ENCODE data around the gene LNP1.
"Not testable (repeated sequence)": the region's sequence is repeated elsewhere in the genome, so short reads cannot be mapped to it uniquely, and the experiment has no call there.

Gene LNP1

GRCh38 chr3:100429187-100429716, 27.9 kb downstream of the LNP1 start:
- no peaks in the 10 kb centered on the region for H3K9me3 Mint-ChIP-seq
- H3K4me1 Mint-ChIP-seq (ENCODE audit: low read depth) = no peaks in the 10 kb centered on the region
- H3K36me3 Mint-ChIP-seq (ENCODE audit: low read depth) = no peaks in the 10 kb centered on the region
- no peak overlapping the region for H3K4me3 Mint-ChIP-seq
- peaks cover 3% of the 10 kb centered on the region for H3K27me3 Mint-ChIP-seq (ENCODE audit: low read depth)
- no peak for DNase-seq (ENCODE audit: low spot score)
- H3K27ac Mint-ChIP-seq = no peak overlapping the region

DNA sequence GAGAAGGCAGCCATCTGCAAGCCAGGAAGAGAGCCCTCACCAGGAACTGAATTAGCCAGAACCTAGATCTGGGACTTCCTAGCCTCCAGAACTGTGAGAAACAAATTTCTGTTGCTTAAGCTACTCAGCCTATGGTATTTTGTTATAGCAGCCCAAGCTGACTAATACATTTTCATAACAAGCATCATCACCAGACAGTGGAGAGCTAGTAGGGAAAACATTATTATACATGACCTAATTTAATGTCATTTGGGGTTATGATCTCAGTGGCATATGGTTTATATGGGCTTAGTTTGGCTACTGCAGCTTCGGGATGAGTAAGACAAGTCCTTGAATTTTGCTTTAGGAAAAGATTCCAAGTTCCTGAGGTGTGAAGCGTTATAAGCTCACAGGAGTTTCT, 35.6 kb downstream of the LNP1 start:
- Mint-ChIP-seq H3K4me1 (ENCODE audit: low read depth) (peaks cover 6% of the 10 kb centered on the region), H3K27me3 (ENCODE audit: low read depth) (no peaks in the 10 kb centered on the region), H3K4me3 (no peak overlapping the region), H3K9me3 (peaks cover 4% of the 10 kb centered on the region), H3K36me3 (ENCODE audit: low read depth) (no peaks in the 10 kb centered on the region), H3K27ac (no peak overlapping the region)
- DNase-seq (ENCODE audit: low spot score) = no peak

GRCh38 chr3:100437721-100438622, 36.6 kb downstream of the LNP1 start:
- peaks cover 6% of the 10 kb centered on the region for H3K4me1 Mint-ChIP-seq (ENCODE audit: low read depth)
- H3K4me3 Mint-ChIP-seq = no peak overlapping the region
- no peak for DNase-seq (ENCODE audit: low spot score)
- H3K27me3 Mint-ChIP-seq (ENCODE audit: low read depth) = no peaks in the 10 kb centered on the region
- no peaks in the 10 kb centered on the region for H3K36me3 Mint-ChIP-seq (ENCODE audit: low read depth)
- no peak overlapping the region for H3K27ac Mint-ChIP-seq
- peaks cover 4% of the 10 kb centered on the region for H3K9me3 Mint-ChIP-seq

- Mint-ChIP-seq H3K4me1 (ENCODE audit: low read depth) (peaks cover 6% of the 10 kb centered on the region), H3K9me3 (peaks cover 4% of the 10 kb centered on the region), H3K27ac (no peak overlapping the region), H3K36me3 (ENCODE audit: low read depth) (no peaks in the 10 kb centered on the region), H3K4me3 (no peak overlapping the region), H3K27me3 (ENCODE audit: low read depth) (no peaks in the 10 kb centered on the region)
- no peak for DNase-seq (ENCODE audit: low spot score)
These were observed 37.3 kb downstream of the LNP1 start for GRCh38 chr3:100438623-100438974.

- Mint-ChIP-seq H3K4me1 (ENCODE audit: low read depth) (peaks cover 6% of the 10 kb centered on the region), H3K27me3 (ENCODE audit: low read depth) (no peaks in the 10 kb centered on the region), H3K9me3 (peaks cover 4% of the 10 kb centered on the region), H3K27ac (no peak overlapping the region), H3K36me3 (ENCODE audit: low read depth) (no peaks in the 10 kb centered on the region), H3K4me3 (no peak overlapping the region)
- no peak for DNase-seq (ENCODE audit: low spot score)
These were observed 39.6 kb downstream of the LNP1 start for GRCh38 chr3:100440895-100441294.

- Mint-ChIP-seq H3K4me1 (ENCODE audit: low read depth) (peaks cover 6% of the 10 kb centered on the region), H3K27ac (no peak overlapping the region), H3K27me3 (ENCODE audit: low read depth) (no peaks in the 10 kb centered on the region), H3K9me3 (peaks cover 19% of the 10 kb centered on the region), H3K36me3 (ENCODE audit: low read depth) (no peaks in the 10 kb centered on the region), H3K4me3 (no peak overlapping the region)
- DNase-seq (ENCODE audit: low spot score) = no peak
These were observed 42.4 kb downstream of the LNP1 start for GRCh38 chr3:100443690-100444089.

DNA sequence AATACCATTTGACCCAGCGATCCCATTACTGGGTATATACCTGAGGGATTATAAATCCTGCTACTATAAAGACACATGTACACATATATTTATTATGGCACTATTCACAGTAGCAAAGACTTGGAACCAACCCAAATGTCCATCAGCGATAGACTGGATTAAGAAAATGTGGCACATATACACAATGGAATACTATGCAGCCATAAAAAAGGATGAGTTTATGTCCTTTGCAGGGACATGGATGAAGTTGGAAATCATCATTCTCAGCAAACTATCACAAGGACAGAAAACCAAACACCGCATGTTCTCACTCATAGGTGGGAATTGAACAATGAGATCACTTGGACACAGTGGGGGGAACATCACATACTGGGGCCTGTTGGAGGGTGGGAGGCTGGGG, 45.7 kb downstream of the LNP1 start:
- H3K9me3 Mint-ChIP-seq = peaks cover 19% of the 10 kb centered on the region
- H3K36me3 Mint-ChIP-seq (ENCODE audit: low read depth); H3K27ac Mint-ChIP-seq; DNase-seq (ENCODE audit: low spot score); H3K4me1 Mint-ChIP-seq (ENCODE audit: low read depth); H3K27me3 Mint-ChIP-seq (ENCODE audit: low read depth); H3K4me3 Mint-ChIP-seq: not testable (repeated sequence)

DNA sequence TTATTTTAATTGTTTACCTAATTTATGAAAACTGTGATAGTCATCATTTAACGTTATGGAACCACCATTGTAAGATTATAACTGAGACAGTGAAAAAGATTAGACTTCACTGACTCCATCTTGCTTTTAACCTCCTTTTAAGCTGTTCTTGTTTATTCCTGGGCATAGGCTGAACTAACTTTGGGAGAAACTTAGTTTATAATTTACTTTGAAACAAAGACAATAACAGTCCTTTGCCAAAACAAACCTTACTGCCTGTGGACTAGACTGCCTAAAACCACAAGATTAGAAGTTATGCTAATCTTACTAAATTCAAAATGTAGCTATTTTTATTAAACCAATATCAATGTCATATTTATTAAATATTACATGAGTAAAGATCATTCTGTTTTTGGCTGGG, 46.7 kb downstream of the LNP1 start:
- H3K27me3 Mint-ChIP-seq (ENCODE audit: low read depth) = no peaks in the 10 kb centered on the region
- no peak overlapping the region for H3K27ac Mint-ChIP-seq
- H3K4me3 Mint-ChIP-seq = no peak overlapping the region
- H3K4me1 Mint-ChIP-seq (ENCODE audit: low read depth) = no peaks in the 10 kb centered on the region
- peaks cover 19% of the 10 kb centered on the region for H3K9me3 Mint-ChIP-seq
- DNase-seq (ENCODE audit: low spot score) = no peak
- H3K36me3 Mint-ChIP-seq (ENCODE audit: low read depth) = no peaks in the 10 kb centered on the region

DNA sequence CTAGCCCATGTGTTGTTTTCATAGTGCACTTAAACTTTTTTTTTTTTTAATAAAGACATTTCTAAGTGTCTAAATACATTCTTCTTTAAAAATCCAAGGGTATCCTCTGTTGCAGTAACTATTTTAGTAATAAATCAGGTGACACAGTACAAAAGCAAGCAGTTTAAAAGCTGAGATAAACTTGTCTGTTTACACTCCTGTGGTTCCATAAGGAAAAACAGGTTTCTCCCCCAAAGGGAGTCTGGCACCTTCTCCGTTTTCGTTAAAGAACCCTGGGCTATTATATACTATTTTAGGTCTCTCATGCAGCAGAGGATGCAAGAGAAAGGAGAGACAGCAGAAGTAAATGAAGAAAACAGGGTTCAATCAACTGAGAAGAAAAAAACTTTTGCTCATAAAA, 47.9 kb downstream of the LNP1 start:
- Mint-ChIP-seq H3K4me3 (no peak overlapping the region), H3K36me3 (ENCODE audit: low read depth) (no peaks in the 10 kb centered on the region), H3K4me1 (ENCODE audit: low read depth) (no peaks in the 10 kb centered on the region), H3K27ac (no peak overlapping the region), H3K9me3 (peaks cover 19% of the 10 kb centered on the region), H3K27me3 (ENCODE audit: low read depth) (no peaks in the 10 kb centered on the region)
- DNase-seq (ENCODE audit: low spot score) = no peak

DNA sequence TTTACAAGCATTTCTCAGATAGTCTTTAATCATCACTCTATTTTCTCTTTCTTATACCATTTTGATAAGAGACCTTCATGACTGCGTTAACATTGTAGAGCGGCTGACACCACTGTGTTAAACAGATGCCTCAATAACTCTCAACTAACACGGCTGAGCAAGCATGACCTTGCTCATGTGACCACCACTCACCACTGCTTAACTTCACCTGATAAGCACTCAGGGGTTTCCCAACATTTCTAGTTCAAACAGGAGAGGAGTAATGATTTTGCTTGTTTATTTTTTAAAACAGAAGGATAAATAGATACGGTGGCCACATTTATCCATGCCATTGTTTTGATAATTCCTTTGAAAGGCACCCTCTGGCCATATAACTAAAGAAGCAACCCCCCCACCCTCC, 53.3 kb downstream of the LNP1 start:
- no peaks in the 10 kb centered on the region for H3K36me3 Mint-ChIP-seq (ENCODE audit: low read depth)
- H3K27ac Mint-ChIP-seq = no peak overlapping the region
- no peak overlapping the region for H3K4me3 Mint-ChIP-seq
- H3K27me3 Mint-ChIP-seq (ENCODE audit: low read depth) = no peaks in the 10 kb centered on the region
- H3K9me3 Mint-ChIP-seq = no peaks in the 10 kb centered on the region
- no peak for DNase-seq (ENCODE audit: low spot score)
- peaks cover 3% of the 10 kb centered on the region for H3K4me1 Mint-ChIP-seq (ENCODE audit: low read depth)

GRCh38 chr3:100455841-100456550, 54.7 kb downstream of the LNP1 start:
- no peak overlapping the region for H3K27ac Mint-ChIP-seq
- H3K36me3 Mint-ChIP-seq (ENCODE audit: low read depth) = no peaks in the 10 kb centered on the region
- peaks cover 3% of the 10 kb centered on the region for H3K4me1 Mint-ChIP-seq (ENCODE audit: low read depth)
- H3K4me3 Mint-ChIP-seq = no peak overlapping the region
- H3K27me3 Mint-ChIP-seq (ENCODE audit: low read depth) = no peaks in the 10 kb centered on the region
- H3K9me3 Mint-ChIP-seq = no peaks in the 10 kb centered on the region
- DNase-seq (ENCODE audit: low spot score) = no peak

- peaks cover 3% of the 10 kb centered on the region for H3K4me1 Mint-ChIP-seq (ENCODE audit: low read depth)
- no peak overlapping the region for H3K4me3 Mint-ChIP-seq
- no peaks in the 10 kb centered on the region for H3K9me3 Mint-ChIP-seq
- no peak overlapping the region for H3K27ac Mint-ChIP-seq
- no peak for DNase-seq (ENCODE audit: low spot score)
- no peaks in the 10 kb centered on the region for H3K36me3 Mint-ChIP-seq (ENCODE audit: low read depth)
- no peaks in the 10 kb centered on the region for H3K27me3 Mint-ChIP-seq (ENCODE audit: low read depth)
These were observed 55.4 kb downstream of the LNP1 start for GRCh38 chr3:100456745-100457144.

- no peaks in the 10 kb centered on the region for H3K36me3 Mint-ChIP-seq (ENCODE audit: low read depth)
- H3K27me3 Mint-ChIP-seq (ENCODE audit: low read depth) = no peaks in the 10 kb centered on the region
- peaks cover 3% of the 10 kb centered on the region for H3K4me1 Mint-ChIP-seq (ENCODE audit: low read depth)
- H3K27ac Mint-ChIP-seq = no peak overlapping the region
- DNase-seq (ENCODE audit: low spot score) = no peak
- no peak overlapping the region for H3K4me3 Mint-ChIP-seq
- no peaks in the 10 kb centered on the region for H3K9me3 Mint-ChIP-seq
These were observed 56.5 kb downstream of the LNP1 start for GRCh38 chr3:100457811-100458210.

DNA sequence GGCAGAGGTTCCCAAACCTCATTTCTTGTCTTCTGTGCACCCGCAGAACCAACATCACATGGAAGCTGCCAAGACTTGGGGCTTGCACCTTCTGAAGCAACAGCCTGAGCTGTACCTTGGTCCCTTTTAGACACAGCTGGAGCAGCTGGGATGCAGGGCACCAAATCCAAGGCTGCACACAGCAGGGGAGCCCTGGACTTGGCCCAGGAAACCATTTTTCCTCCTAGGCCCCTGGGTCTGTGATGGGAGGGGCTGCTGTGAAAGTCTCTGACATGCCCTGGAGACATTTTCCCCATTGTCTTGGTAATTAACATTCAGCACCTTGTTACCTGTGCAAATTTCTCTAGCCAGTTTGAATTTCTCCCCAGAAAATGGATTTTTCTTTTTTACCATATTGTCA, 57.5 kb downstream of the LNP1 start:
- no peak for DNase-seq (ENCODE audit: low spot score)
- H3K9me3 Mint-ChIP-seq = no peaks in the 10 kb centered on the region
- H3K27ac Mint-ChIP-seq = no peak overlapping the region
- H3K27me3 Mint-ChIP-seq (ENCODE audit: low read depth) = no peaks in the 10 kb centered on the region
- H3K36me3 Mint-ChIP-seq (ENCODE audit: low read depth) = no peaks in the 10 kb centered on the region
- no peak overlapping the region for H3K4me3 Mint-ChIP-seq
- H3K4me1 Mint-ChIP-seq (ENCODE audit: low read depth) = peaks cover 3% of the 10 kb centered on the region

All from T-helper 2 cell treated with Interferon-gamma antibody and Interleukin-4, amounts not matched to agents 5 μg/mL and 100 μg/mL, for 36 hours (primary cell).